ENCODE results near the gene RTN4R. TPM values are rescaled to one million over a fixed set of nuclear protein-coding genes. Genes with fewer than 3 reads are reported as not detected.

RTN4R gene
- total and polyA plus RNA-seq, 9 of the 15 experiments (the other 6 are each of a cell fraction or from before 2014, with no cell fraction given) = 0.04 to 2.8 (median 1.4) TPM; not detected in 3

GRCh38 chr22:20243537-20244249 is 24.4 kb downstream of the RTN4R start (continued):
- TF ChIP-seq MXI1 (IDR thresholded peaks at IDR 0.05; ENCODE audit: low read depth, low read length) = no peak
- peak in 1 of 3 experiments; percentile 8 for TF ChIP-seq YY1 (IDR thresholded peaks at IDR 0.05; ENCODE audit: borderline replicate concordance in 1 of 3, control insufficient read depth in 1 of 3, extremely low read depth in 1 of 3, insufficient read depth in 3 of 3, insufficient read length in 1 of 3, insufficient replicate concordance in 2 of 3, low read depth in 1 of 3, low read length in 2 of 3)
- no peak for TF ChIP-seq BCL6 (CRISPR knock-in tag; IDR thresholded peaks at IDR 0.05)
- TF ChIP-seq CTCF (IDR thresholded peaks at IDR 0.05 in 2 of 3, conservative IDR thresholded peaks at IDR 0.05 in 1 of 3; ENCODE audit: insufficient read depth in 2 of 3, low read depth in 1 of 3, low read length in 3 of 3) = 0 out of 6 replicates have a peak, but pooled peaks of 1 of the 3 experiments have one; percentile 0
- TF ChIP-seq ZNF445 (CRISPR knock-in tag; IDR thresholded peaks at IDR 0.05; ENCODE audit: low read depth) = no peak
- no peak for TF ChIP-seq MAFG (tag; conservative IDR thresholded peaks at IDR 0.05)
- TF ChIP-seq, protein P1, sequence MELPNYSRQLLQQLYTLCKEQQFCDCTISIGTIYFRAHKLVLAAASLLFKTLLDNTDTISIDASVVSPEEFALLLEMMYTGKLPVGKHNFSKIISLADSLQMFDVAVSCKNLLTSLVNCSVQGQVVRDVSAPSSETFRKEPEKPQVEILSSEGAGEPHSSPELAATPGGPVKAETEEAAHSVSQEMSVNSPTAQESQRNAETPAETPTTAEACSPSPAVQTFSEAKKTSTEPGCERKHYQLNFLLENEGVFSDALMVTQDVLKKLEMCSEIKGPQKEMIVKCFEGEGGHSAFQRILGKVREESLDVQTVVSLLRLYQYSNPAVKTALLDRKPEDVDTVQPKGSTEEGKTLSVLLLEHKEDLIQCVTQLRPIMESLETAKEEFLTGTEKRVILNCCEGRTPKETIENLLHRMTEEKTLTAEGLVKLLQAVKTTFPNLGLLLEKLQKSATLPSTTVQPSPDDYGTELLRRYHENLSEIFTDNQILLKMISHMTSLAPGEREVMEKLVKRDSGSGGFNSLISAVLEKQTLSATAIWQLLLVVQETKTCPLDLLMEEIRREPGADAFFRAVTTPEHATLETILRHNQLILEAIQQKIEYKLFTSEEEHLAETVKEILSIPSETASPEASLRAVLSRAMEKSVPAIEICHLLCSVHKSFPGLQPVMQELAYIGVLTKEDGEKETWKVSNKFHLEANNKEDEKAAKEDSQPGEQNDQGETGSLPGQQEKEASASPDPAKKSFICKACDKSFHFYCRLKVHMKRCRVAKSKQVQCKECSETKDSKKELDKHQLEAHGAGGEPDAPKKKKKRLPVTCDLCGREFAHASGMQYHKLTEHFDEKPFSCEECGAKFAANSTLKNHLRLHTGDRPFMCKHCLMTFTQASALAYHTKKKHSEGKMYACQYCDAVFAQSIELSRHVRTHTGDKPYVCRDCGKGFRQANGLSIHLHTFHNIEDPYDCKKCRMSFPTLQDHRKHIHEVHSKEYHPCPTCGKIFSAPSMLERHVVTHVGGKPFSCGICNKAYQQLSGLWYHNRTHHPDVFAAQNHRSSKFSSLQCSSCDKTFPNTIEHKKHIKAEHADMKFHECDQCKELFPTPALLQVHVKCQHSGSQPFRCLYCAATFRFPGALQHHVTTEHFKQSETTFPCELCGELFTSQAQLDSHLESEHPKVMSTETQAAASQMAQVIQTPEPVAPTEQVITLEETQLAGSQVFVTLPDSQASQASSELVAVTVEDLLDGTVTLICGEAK (IDR thresholded peaks at IDR 0.05) = no peak
- TF ChIP-seq, protein P1 (CRISPR knock-in tag; IDR thresholded peaks at IDR 0.05) = no peak
- no peak for TF ChIP-seq CREB1 (IDR thresholded peaks at IDR 0.05)
- no peak for TF ChIP-seq CREB1 (CRISPR knock-in tag; IDR thresholded peaks at IDR 0.05)
- TF ChIP-seq SRSF3 (IDR thresholded peaks at IDR 0.05; ENCODE audit: insufficient read depth, low read length) = no peak
- TF ChIP-seq TARDBP (IDR thresholded peaks at IDR 0.05) = no peak
- no peak for TF ChIP-seq PPARD (CRISPR knock-in tag; IDR thresholded peaks at IDR 0.05)
- TF ChIP-seq GATAD2A (IDR thresholded peaks at IDR 0.05) = no peak
- TF ChIP-seq ZNF24 (IDR thresholded peaks at IDR 0.05) = no peak
- TF ChIP-seq, protein P2, sequence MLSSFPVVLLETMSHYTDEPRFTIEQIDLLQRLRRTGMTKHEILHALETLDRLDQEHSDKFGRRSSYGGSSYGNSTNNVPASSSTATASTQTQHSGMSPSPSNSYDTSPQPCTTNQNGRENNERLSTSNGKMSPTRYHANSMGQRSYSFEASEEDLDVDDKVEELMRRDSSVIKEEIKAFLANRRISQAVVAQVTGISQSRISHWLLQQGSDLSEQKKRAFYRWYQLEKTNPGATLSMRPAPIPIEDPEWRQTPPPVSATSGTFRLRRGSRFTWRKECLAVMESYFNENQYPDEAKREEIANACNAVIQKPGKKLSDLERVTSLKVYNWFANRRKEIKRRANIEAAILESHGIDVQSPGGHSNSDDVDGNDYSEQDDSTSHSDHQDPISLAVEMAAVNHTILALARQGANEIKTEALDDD (IDR thresholded peaks at IDR 0.05) = no peak
- TF ChIP-seq ZC3H11A (IDR thresholded peaks at IDR 0.05; ENCODE audit: low read depth, low read length) = 0 out of 2 replicates have a peak, but pooled peaks have one; percentile 9

Measured in K562 (cell line).